ENCODE measurements around the gene NPLOC4.

NPLOC4 gene

DNA sequence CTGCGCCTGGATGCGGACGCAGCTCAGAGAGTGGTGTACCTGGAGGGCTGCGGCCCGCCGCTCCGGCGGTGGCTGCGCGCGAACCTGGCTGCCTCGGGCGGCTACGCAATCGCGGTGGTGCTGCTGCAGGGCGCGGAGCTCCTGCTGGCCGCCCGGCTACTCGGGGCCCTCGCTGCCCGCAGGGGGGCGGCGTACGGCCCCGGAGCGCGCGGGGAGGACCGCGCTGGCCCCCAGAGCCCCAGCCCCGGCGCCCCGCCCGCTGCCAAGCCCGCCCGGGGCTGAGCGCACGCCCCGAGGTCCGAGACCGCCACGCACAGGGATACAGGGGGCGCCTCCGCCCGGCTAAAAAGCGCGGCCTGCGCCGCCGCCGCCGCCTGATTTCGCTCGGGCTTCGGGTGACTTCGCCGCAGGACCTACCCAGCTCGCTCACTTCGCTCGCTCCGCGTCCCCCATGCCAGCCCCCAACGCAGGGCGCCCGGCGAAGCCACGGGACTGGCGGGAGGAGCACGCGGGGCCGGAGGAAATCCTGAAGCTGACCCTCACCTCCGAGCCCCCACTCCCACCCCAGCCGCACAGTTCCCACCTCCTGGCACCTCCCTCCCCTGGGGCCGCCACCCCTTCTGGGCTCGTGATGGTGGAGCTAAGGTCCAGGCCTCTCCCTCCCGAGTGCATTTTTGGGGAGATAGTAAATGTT lies 11.2 kb upstream of the NPLOC4 start:
- Histone ChIP-seq H3K9me3 (ENCODE audit: control insufficient read depth, insufficient read depth, low read length) (no peaks in the 10 kb centered on the region), H3K36me3 (ENCODE audit: control insufficient read depth, insufficient read depth, low read length) (no peaks in the 10 kb centered on the region), H3K4me1 (ENCODE audit: control insufficient read depth, insufficient read depth, low read length) (peaks cover 10% of the 10 kb centered on the region), H3K27ac (ENCODE audit: low read length) (no peak overlapping the region), H3K27me3 (ENCODE audit: control insufficient read depth, insufficient read depth, low read length) (peaks cover 11% of the 10 kb centered on the region), H3K4me3 (ENCODE audit: low read length) (peak overlapping the region; percentile 33; the same call in 1 of the 2 replicates)
- DNase-seq (ENCODE audit: low read depth, low spot score) = no peak
- WGBS (ENCODE audit: insufficient coverage, insufficient read length) = no CpG with 5 or more reads among the region's 78 CpGs

DNA sequence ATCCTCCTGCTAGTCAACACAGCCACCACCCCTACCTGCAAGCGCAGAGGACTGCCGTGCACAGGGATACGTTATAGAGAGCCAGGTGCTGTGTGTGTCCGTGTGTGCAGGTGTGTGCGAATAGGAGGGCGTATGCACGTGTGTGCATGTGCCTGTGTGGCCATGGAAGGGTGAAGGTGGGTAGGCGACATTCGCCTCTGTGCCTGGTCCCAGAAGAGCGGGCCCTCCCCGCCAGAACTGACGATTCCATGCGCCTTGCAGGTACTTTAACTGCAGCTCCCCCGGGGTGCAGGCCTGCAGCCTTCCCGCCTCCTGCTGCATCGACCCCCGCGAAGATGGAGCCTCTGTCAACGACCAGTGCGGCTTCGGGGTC lies 10.7 kb upstream of the NPLOC4 start:
- WGBS (ENCODE audit: insufficient coverage, insufficient read length) = no CpG with 5 or more reads among the region's 21 CpGs
- peak overlapping the region; percentile 33; the same call in 1 of the 2 replicates for H3K4me3 ChIP-seq (ENCODE audit: low read length)

DNA sequence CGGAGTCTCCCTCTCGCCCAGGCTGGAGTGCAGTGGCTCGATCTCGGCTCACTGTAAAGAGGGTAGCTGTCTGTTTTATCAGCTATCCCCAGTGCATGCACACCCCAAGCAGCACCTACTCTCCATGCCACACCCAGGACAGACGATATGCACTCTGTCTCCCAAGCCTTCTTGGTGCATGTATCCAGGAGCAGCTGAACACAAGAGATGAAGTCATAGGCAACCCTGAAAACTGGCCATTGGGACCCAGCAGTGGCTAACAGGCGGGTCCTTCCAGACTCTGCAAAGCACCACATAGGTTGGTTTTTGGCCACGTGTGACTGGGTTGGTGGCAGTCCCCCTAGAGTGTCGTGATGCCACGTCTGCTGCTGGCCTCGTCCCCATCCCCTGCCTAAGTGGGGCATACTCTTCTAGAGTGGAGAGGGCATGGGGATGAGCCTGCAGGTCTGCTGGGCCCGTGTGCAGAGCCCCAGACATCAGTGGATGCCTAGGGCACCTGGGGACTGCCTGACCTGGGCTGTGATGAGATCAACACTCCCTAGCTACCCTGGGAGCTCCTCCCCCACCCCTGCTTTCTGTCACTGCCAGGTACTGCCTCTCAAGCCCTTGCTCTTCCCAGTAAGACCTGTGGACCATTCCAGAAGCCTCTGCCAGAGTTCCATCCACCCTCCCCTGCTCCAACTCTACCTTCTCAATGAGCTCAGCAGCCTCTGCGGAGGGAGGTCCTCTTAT lies 10.1 kb upstream of the NPLOC4 start:
- WGBS (ENCODE audit: insufficient coverage, insufficient read length) = no CpG with 5 or more reads among the region's 12 CpGs
- Histone ChIP-seq H3K4me3 (ENCODE audit: low read length) (no peak overlapping the region), H3K4me1 (ENCODE audit: control insufficient read depth, insufficient read depth, low read length) (peaks cover 8% of the 10 kb centered on the region), H3K27me3 (ENCODE audit: control insufficient read depth, insufficient read depth, low read length) (peaks cover 11% of the 10 kb centered on the region), H3K27ac (ENCODE audit: low read length) (no peak overlapping the region), H3K9me3 (ENCODE audit: control insufficient read depth, insufficient read depth, low read length) (no peaks in the 10 kb centered on the region), H3K36me3 (ENCODE audit: control insufficient read depth, insufficient read depth, low read length) (no peaks in the 10 kb centered on the region)
- DNase-seq (ENCODE audit: low read depth, low spot score) = no peak

More for the DNA sequence above, 10.7 kb upstream of the NPLOC4 start:
- Histone ChIP-seq H3K27ac (ENCODE audit: low read length) (no peak overlapping the region), H3K27me3 (ENCODE audit: control insufficient read depth, insufficient read depth, low read length) (peaks cover 11% of the 10 kb centered on the region), H3K4me1 (ENCODE audit: control insufficient read depth, insufficient read depth, low read length) (peaks cover 8% of the 10 kb centered on the region), H3K9me3 (ENCODE audit: control insufficient read depth, insufficient read depth, low read length) (no peaks in the 10 kb centered on the region), H3K36me3 (ENCODE audit: control insufficient read depth, insufficient read depth, low read length) (no peaks in the 10 kb centered on the region)
- DNase-seq (ENCODE audit: low read depth, low spot score) = no peak

DNA sequence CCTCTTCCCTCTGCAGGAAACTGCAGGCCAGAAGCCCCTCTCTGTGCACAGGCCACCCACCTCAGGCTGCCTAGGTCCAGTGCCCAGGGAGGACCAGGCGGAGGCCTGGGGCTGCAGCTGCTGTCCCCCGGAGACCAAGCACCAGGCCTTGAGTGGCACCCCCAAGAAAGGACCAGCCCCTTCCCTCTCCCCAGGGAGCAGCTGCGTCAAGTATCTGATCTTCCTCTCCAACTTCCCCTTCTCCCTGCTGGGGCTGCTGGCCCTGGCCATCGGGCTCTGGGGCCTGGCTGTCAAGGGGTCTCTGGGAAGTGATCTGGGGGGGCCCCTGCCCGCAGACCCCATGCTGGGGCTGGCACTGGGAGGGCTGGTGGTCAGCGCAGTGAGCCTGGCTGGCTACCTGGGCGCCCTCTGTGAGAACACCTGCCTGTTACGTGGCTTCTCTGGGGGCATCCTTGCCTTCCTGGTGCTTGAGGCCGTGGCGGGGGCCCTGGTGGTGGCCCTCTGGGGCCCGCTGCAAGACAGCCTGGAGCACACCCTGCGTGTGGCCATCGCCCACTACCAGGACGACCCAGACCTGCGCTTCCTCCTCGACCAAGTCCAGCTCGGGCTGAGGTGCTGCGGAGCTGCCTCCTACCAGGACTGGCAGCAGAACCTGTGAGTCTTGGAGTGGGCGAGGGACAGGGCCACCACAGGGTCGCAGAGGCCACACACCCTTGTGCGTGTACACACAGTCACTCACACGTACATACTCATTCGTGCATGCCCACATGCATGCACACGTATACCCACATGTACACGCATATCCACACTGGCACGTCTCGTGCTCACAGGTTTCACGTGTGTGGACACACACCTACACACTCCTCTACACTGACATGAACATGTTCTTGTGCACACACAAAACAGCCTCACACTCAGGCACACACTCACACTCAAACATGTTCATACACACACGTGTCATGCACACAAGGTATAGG lies 8.4 kb upstream of the NPLOC4 start:
- H3K4me3 ChIP-seq (ENCODE audit: low read length) = no peak overlapping the region
- peaks cover 8% of the 10 kb centered on the region for H3K4me1 ChIP-seq (ENCODE audit: control insufficient read depth, insufficient read depth, low read length)
- DNase-seq (ENCODE audit: low read depth, low spot score) = no peak
- no peaks in the 10 kb centered on the region for H3K9me3 ChIP-seq (ENCODE audit: control insufficient read depth, insufficient read depth, low read length)
- no peaks in the 10 kb centered on the region for H3K36me3 ChIP-seq (ENCODE audit: control insufficient read depth, insufficient read depth, low read length)
- peaks cover 11% of the 10 kb centered on the region for H3K27me3 ChIP-seq (ENCODE audit: control insufficient read depth, insufficient read depth, low read length)
- WGBS (ENCODE audit: insufficient coverage, insufficient read length) = no CpG with 5 or more reads among the region's 29 CpGs
- H3K27ac ChIP-seq (ENCODE audit: low read length) = no peak overlapping the region

DNA sequence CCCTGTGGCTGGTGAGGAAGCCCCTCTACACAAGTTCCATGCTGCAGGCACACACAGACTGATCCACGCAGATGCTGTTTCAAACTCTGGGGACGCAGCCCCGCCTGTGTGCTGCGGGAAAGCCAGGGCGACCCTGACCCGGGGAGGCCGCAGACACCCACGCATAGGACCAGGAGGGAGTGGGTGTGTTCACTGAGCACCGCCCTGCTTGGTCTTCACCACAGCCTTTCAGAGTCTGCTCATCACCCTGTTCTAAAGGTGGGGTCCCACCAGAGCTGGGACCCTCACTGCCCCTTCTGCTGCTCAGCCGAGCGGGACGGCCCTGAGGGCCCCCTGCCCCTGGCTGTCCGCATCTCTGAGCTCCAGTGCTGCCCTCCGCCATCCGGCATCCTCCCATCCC lies 7.6 kb upstream of the NPLOC4 start:
- DNase-seq (ENCODE audit: low read depth, low spot score) = no peak
- Histone ChIP-seq H3K27me3 (ENCODE audit: control insufficient read depth, insufficient read depth, low read length) (peaks cover 11% of the 10 kb centered on the region), H3K27ac (ENCODE audit: low read length) (no peak overlapping the region), H3K4me1 (ENCODE audit: control insufficient read depth, insufficient read depth, low read length) (peaks cover 8% of the 10 kb centered on the region), H3K4me3 (ENCODE audit: low read length) (no peak overlapping the region), H3K36me3 (ENCODE audit: control insufficient read depth, insufficient read depth, low read length) (no peaks in the 10 kb centered on the region), H3K9me3 (ENCODE audit: control insufficient read depth, insufficient read depth, low read length) (no peaks in the 10 kb centered on the region)
- WGBS (ENCODE audit: insufficient coverage, insufficient read length) = no CpG with 5 or more reads among the region's 15 CpGs

DNA sequence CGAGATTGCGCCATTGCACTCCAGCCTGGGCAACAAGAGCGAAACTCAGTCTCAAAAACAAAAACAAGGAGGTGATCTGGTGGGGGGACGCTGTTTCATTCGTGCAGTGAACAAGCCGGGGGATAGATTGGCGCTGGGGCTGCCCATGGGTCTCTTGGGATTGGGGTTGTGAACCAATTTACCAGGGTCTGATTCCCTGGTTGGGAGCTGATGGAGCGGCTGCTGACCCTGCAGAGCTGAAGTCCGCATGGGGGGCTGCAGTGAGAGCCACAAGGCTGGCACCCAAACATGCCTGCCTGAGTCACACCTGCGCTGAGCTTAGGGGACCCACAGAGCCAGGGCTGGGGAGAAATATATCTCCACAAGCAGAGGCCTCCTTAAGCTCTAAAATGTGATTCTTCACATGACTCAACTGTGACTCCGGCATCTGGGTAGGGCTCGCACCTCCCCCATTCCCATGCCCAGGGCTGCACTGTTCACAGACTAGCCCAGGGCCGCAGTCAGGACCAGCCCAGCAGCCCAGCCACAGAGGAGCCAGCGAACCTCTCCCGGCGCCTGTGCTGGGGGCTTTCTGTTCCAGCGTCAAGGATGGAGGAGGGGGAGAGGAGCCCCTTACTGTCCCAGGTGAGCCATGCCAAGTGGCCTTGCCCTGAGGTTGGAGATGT lies 5.0 kb upstream of the NPLOC4 start:
- Histone ChIP-seq H3K9me3 (ENCODE audit: control insufficient read depth, insufficient read depth, low read length) (no peaks in the 10 kb centered on the region), H3K4me1 (ENCODE audit: control insufficient read depth, insufficient read depth, low read length) (no peaks in the 10 kb centered on the region), H3K27ac (ENCODE audit: low read length) (no peak overlapping the region), H3K36me3 (ENCODE audit: control insufficient read depth, insufficient read depth, low read length) (no peaks in the 10 kb centered on the region), H3K4me3 (ENCODE audit: low read length) (no peak overlapping the region), H3K27me3 (ENCODE audit: control insufficient read depth, insufficient read depth, low read length) (peaks cover under 1% of the 10 kb centered on the region; the same call in 1 of the 2 replicates)
- WGBS (ENCODE audit: insufficient coverage, insufficient read length) = no CpG with 5 or more reads among the region's 17 CpGs
- no peak for DNase-seq (ENCODE audit: low read depth, low spot score)

DNA sequence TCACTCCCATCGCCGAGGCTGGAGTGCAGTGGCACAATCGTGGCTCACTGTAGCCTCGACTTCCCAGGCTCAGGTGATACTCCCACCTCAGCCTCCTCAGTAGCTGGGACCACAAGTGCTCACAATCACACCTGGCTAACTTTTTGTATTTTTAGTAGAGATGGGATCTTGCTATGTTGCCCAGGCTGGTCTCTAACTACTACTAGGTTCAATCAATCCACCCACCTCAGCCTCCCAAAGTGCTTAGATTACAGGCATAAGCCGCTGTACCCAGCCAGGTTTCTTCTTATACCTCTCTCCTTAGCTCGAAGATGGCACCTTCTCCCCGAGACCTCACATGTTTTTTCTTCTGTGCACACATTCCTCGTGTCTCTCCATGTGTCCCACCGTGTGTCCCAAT lies 3.1 kb upstream of the NPLOC4 start:
- no CpG with 5 or more reads among the region's 9 CpGs for WGBS (ENCODE audit: insufficient coverage, insufficient read length)
- H3K4me1 ChIP-seq (ENCODE audit: control insufficient read depth, insufficient read depth, low read length) = no peaks in the 10 kb centered on the region

DNA sequence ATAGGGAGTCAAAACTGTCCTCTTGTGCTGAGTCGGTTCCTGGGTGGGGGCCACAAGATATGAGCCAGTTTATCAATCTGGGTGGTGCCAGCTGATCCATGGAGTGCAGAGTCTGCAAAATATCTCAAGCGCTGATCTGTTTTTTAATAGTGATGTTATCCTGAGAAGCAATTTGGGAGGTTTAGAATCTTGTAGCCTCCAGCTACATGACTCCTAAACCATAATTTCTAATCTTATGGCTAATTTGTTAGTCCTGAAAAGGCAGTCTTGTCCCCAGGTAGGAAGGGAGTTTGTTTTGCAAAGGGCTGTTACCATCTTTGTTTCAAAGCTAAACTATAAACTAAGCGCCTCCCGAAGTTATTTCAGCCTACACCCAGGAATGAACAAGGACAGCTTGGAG lies 1.8 kb upstream of the NPLOC4 start:
- H3K4me1 ChIP-seq (ENCODE audit: control insufficient read depth, insufficient read depth, low read length) = no peaks in the 10 kb centered on the region
- DNase-seq (ENCODE audit: low read depth, low spot score) = no peak
- no peak overlapping the region for H3K4me3 ChIP-seq (ENCODE audit: low read length)
- no peak overlapping the region for H3K27ac ChIP-seq (ENCODE audit: low read length)
- H3K9me3 ChIP-seq (ENCODE audit: control insufficient read depth, insufficient read depth, low read length) = no peaks in the 10 kb centered on the region
- WGBS (ENCODE audit: insufficient coverage, insufficient read length) = no CpG with 5 or more reads among the region's 4 CpGs
- no peaks in the 10 kb centered on the region for H3K27me3 ChIP-seq (ENCODE audit: control insufficient read depth, insufficient read depth, low read length)
- H3K36me3 ChIP-seq (ENCODE audit: control insufficient read depth, insufficient read depth, low read length) = no peaks in the 10 kb centered on the region

More for the DNA sequence above, 3.1 kb upstream of the NPLOC4 start:
- no peak overlapping the region for H3K27ac ChIP-seq (ENCODE audit: low read length)
- H3K4me3 ChIP-seq (ENCODE audit: low read length) = no peak overlapping the region
- H3K36me3 ChIP-seq (ENCODE audit: control insufficient read depth, insufficient read depth, low read length) = no peaks in the 10 kb centered on the region
- no peaks in the 10 kb centered on the region for H3K27me3 ChIP-seq (ENCODE audit: control insufficient read depth, insufficient read depth, low read length)
- no peak for DNase-seq (ENCODE audit: low read depth, low spot score)
- H3K9me3 ChIP-seq (ENCODE audit: control insufficient read depth, insufficient read depth, low read length) = no peaks in the 10 kb centered on the region

DNA sequence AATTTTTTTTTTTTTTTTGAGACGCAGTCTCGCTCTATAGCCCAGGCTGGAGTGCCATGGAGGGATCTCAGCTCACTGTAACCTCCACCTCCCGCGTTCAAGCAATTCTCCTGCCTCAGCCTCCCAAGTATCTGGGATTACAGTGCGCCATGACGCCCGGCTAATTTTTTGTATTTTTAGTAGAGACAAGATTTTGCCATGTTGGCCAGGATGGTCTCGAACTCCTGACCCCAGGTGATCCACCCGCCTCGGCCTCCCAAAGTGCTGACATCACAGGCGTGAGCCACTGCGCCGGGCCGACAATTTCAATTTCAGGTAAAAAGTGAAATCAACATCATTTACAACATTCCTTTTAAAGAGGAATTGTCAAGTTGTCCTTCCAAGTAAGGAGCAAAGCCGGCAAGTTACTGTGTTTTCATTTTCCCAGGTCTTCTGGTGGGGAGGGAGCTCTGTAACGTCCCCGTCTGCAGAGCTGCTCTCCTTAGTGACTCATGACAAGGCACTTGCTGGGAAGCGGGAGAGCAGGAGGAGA lies 873 bp downstream of the NPLOC4 start:
- Histone ChIP-seq H3K27me3 (ENCODE audit: control insufficient read depth, insufficient read depth, low read length) (no peaks in the 10 kb centered on the region), H3K27ac (ENCODE audit: low read length) (no peak overlapping the region), H3K36me3 (ENCODE audit: control insufficient read depth, insufficient read depth, low read length) (peaks cover 3% of the 10 kb centered on the region; the same call in 1 of the 2 replicates), H3K4me3 (ENCODE audit: low read length) (peak overlapping the region; percentile 97), H3K4me1 (ENCODE audit: control insufficient read depth, insufficient read depth, low read length) (no peaks in the 10 kb centered on the region), H3K9me3 (ENCODE audit: control insufficient read depth, insufficient read depth, low read length) (no peaks in the 10 kb centered on the region)
- DNase-seq (ENCODE audit: low read depth, low spot score) = no peak
- no CpG with 5 or more reads among the region's 18 CpGs for WGBS (ENCODE audit: insufficient coverage, insufficient read length)

Data from iPS DF 6.9 (cell line).